Measurements from ENCODE around the gene ARF5.

The ARF5 gene

GRCh38 chr7:127580612-127581011, 7.6 kb upstream of the ARF5 start:
- H3K4me3 ChIP-seq (ENCODE audit: low read length) = no peak overlapping the region
- DNase-seq (ENCODE audit: low read depth) = no peak
- TF ChIP-seq CTCF (conservative IDR thresholded peaks at IDR 0.05; ENCODE audit: low read depth, low read length) = no peak

GRCh38 chr7:127581716-127582115, 6.5 kb upstream of the ARF5 start:
- no peak for DNase-seq (ENCODE audit: low read depth)
- H3K4me3 ChIP-seq (ENCODE audit: low read length) = no peak overlapping the region
- TF ChIP-seq CTCF (conservative IDR thresholded peaks at IDR 0.05; ENCODE audit: low read depth, low read length) = no peak

GRCh38 chr7:127582361-127582760, 5.8 kb upstream of the ARF5 start:
- DNase-seq (ENCODE audit: low read depth) = no peak
- TF ChIP-seq CTCF (conservative IDR thresholded peaks at IDR 0.05; ENCODE audit: low read depth, low read length) = no peak
- H3K4me3 ChIP-seq (ENCODE audit: low read length) = no peak overlapping the region

GRCh38 chr7:127584648-127585043, 3.6 kb upstream of the ARF5 start:
- peak overlapping the region; percentile 82 for H3K4me3 ChIP-seq (ENCODE audit: low read length)
- no peak for TF ChIP-seq CTCF (conservative IDR thresholded peaks at IDR 0.05; ENCODE audit: low read depth, low read length)
- no peak for DNase-seq (ENCODE audit: low read depth)

GRCh38 chr7:127585044-127585953, 2.9 kb upstream of the ARF5 start, which contains the start of gene GCC1:
GCC1 (minus strand) TSS chr7:127585596; CDS start chr7:127585182, 414 bp downstream.
- peak; percentile 51 for DNase-seq (ENCODE audit: low read depth)
- H3K4me3 ChIP-seq (ENCODE audit: low read length) = peak within 1 kb of the TSS; percentile 82
- TF ChIP-seq CTCF (conservative IDR thresholded peaks at IDR 0.05; ENCODE audit: low read depth, low read length) = no peak

GRCh38 chr7:127586346-127586745, 1.9 kb upstream of the ARF5 start:
- H3K4me3 ChIP-seq (ENCODE audit: low read length) = no peak overlapping the region
- TF ChIP-seq CTCF (conservative IDR thresholded peaks at IDR 0.05; ENCODE audit: low read depth, low read length) = no peak
- DNase-seq (ENCODE audit: low read depth) = no peak

GRCh38 chr7:127587663-127588018, 570 bp upstream of the ARF5 start:
- no peak for TF ChIP-seq CTCF (conservative IDR thresholded peaks at IDR 0.05; ENCODE audit: low read depth, low read length)
- peak overlapping the region; percentile 89 for H3K4me3 ChIP-seq (ENCODE audit: low read length)
- DNase-seq (ENCODE audit: low read depth) = no peak

Measured in retinal pigment epithelial cell (primary cell).